A673 (cell line): ENCODE measurements around the gene SEMA6B. TPM values are rescaled to one million over a fixed set of nuclear protein-coding genes. Genes with fewer than 3 reads are reported as not detected.

Source experiments
- BruUV-seq: library from RNA; stranded (reverse); fragments of 400-500 nt; replicated peaks from 2 replicates; lab custom pipeline; 2021; lab: Mats Ljungman, UMichigan
- CTCF ChIA-PET: fragments of 300-600 bp; sonication (Branson Sonifier 250); formaldehyde crosslinking; loops from one replicate; lab custom pipeline; 2022; ENCODE audit warnings: antibody characterized with exemption; lab: Charles Lee
- POLR2A ChIA-PET: fragments of 300-600 bp; sonication (Branson Sonifier 250); formaldehyde crosslinking; loops from one replicate; lab custom pipeline; 2022; ENCODE audit warnings: antibody characterized with exemption; ENCODE audit not compliant: low non-redundant PET; lab: Charles Lee
- DNase-seq: peaks from one replicate; pipeline ENCODE4 v3.0.0-alpha.2; 2015; ENCODE audit warnings: low spot score
- H3K27ac ChIP-seq: fragments of 200-600 bp; sonication (generic); 2 replicates; pipeline ENCODE4 v1.5.1; 2016; ENCODE audit warnings: mixed run types, low read depth, mild to moderate bottlenecking, mixed read lengths, antibody characterized with exemption, low read length; ENCODE audit not compliant: poor library complexity, severe bottlenecking
- H3K27me3 ChIP-seq: fragments of 200-600 bp; sonication (generic); replicated peaks from 2 replicates; pipeline ENCODE4 v1.6.1; 2017; ENCODE audit warnings: mixed run types, low read depth, mild to moderate bottlenecking, mixed read lengths, antibody characterized with exemption, low read length; ENCODE audit not compliant: insufficient read depth, poor library complexity
- H3K36me3 ChIP-seq: fragments of 200-600 bp; sonication (generic); 2 replicates; pipeline ENCODE4 v1.6.1; 2016; ENCODE audit warnings: mixed run types, mild to moderate bottlenecking, mixed read lengths, antibody characterized with exemption, low read length; ENCODE audit not compliant: insufficient read depth, poor library complexity, severe bottlenecking
- H3K4me1 ChIP-seq: fragments of 200-600 bp; sonication (generic); 2 replicates; pipeline ENCODE4 v1.6.1; 2017; ENCODE audit warnings: mixed run types, mild to moderate bottlenecking, mixed read lengths, antibody characterized with exemption, low read length; ENCODE audit not compliant: insufficient read depth, poor library complexity, severe bottlenecking
- H3K4me3 ChIP-seq: fragments of 200-600 bp; sonication (generic); 2 replicates; pipeline ENCODE4 v1.5.1; 2016; ENCODE audit warnings: low read depth, mixed run types, mild to moderate bottlenecking, mixed read lengths, low read length; ENCODE audit not compliant: poor library complexity, severe bottlenecking
- H3K9me3 ChIP-seq: fragments of 200-600 bp; sonication (generic); 2 replicates; pipeline ENCODE4 v1.6.1; 2016; ENCODE audit warnings: mixed run types, low read depth, mild to moderate bottlenecking, mixed read lengths, antibody characterized with exemption, low read length; ENCODE audit not compliant: poor library complexity, severe bottlenecking
- CTCF ChIP-seq: fragments of 300-800, 200-600 bp; sonication (generic); conservative IDR thresholded peaks from 2 replicates; pipeline ENCODE4 v1.5.1; 2017; ENCODE audit warnings: low read depth, mild to moderate bottlenecking, antibody characterized with exemption, low read length, moderate library complexity, mixed read lengths
- EZH2 ChIP-seq: fragments of 200-600 bp; sonication (generic); IDR thresholded peaks from 2 replicates; pipeline ENCODE4 v1.6.1; 2017; ENCODE audit warnings: borderline replicate concordance, low read depth, mild to moderate bottlenecking, mixed read lengths, antibody characterized with exemption, low read length; ENCODE audit not compliant: poor library complexity, severe bottlenecking
- intact Hi-C: fragments of 100-400 bp; cut with micrococcal nuclease; formaldehyde crosslinking; loops from one replicate; pipeline ENCODE4 v1.10.0; 2022; ENCODE audit not compliant: unreplicated experiment
- total RNA-seq: library from RNA; stranded (reverse); gene quantifications from 2 replicates; pipeline ENCODE4 v1.2.3, GENCODE V29; 2021

The SEMA6B gene
- total RNA-seq, 1 experiment from 2014 or later, result 9.2 TPM

GRCh38 chr19:4517451-4518057, 41.9 kb downstream of the SEMA6B start:
- intact Hi-C loops, result no loop called here
- Histone ChIP-seq H3K27ac (no peak overlapping the region), H3K4me1 (no peaks in the 10 kb centered on the region), H3K9me3 (no peaks in the 10 kb centered on the region), H3K27me3 (no peaks in the 10 kb centered on the region), H3K4me3 (no peak overlapping the region), H3K36me3 (no peaks in the 10 kb centered on the region)
- DNase-seq, result no peak
- ChIA-PET POLR2A (no interaction called here), CTCF (interaction anchor here (0.5 kb wide), 1 partner anchor 60 kb away, joined by 7 read pairs; no protein-coding TSS in a partner anchor)
- BruUV-seq, result no TSS peak
- TF ChIP-seq EZH2, result no peak
- TF ChIP-seq CTCF, result no peak

- ChIA-PET POLR2A (no interaction called here), CTCF (interaction anchor here (0.5 to 0.6 kb wide), 2 partner anchors 61 to 81 kb away, joined by 3 to 7 read pairs; no protein-coding TSS in a partner anchor)
- Histone ChIP-seq H3K4me3 (no peak overlapping the region), H3K27ac (no peak overlapping the region), H3K27me3 (no peaks in the 10 kb centered on the region), H3K36me3 (no peaks in the 10 kb centered on the region), H3K4me1 (no peaks in the 10 kb centered on the region), H3K9me3 (no peaks in the 10 kb centered on the region)
- intact Hi-C loops, result no loop called here
- TF ChIP-seq CTCF (no peak), EZH2 (no peak)
- no TSS peak for BruUV-seq
- no peak for DNase-seq
These were observed 42.6 kb downstream of the SEMA6B start for GRCh38 chr19:4516939-4517300.

- BruUV-seq, result no TSS peak
- POLR2A ChIA-PET, result no interaction called here
These were observed 43.1 kb downstream of the SEMA6B start for GRCh38 chr19:4516199-4516938.

More at GRCh38 chr19:4516199-4516938, 43.1 kb downstream of the SEMA6B start:
- no peak overlapping the region for H3K4me3 ChIP-seq
- intact Hi-C loops, result no loop called here
- no peak for DNase-seq
- no peak overlapping the region for H3K27ac ChIP-seq
- no peaks in the 10 kb centered on the region for H3K36me3 ChIP-seq
- no peaks in the 10 kb centered on the region for H3K9me3 ChIP-seq
- H3K27me3 ChIP-seq, result no peaks in the 10 kb centered on the region
- CTCF ChIA-PET, result interaction anchor here (0.6 kb wide), 2 partner anchors 10 to 81 kb away, joined by 3 read pairs; no protein-coding TSS in a partner anchor
- no peaks in the 10 kb centered on the region for H3K4me1 ChIP-seq
- TF ChIP-seq EZH2, result no peak
